H9 (cell line): Measurements from ENCODE around the gene PJA2. TPM values are rescaled to one million over a fixed set of nuclear protein-coding genes. Genes with fewer than 3 reads are reported as not detected.

Source experiments
- DNase-seq: peaks from one replicate; pipeline ENCODE4 v3.0.0-alpha.2; 2017
- H2AFZ ChIP-seq: one replicate; pipeline ENCODE4 v1.6.1; 2013; ENCODE audit warnings: mild to moderate bottlenecking, low read length, control low read depth, moderate library complexity
- H2AK5ac ChIP-seq: 2 replicates; pipeline ENCODE4 v1.6.1; 2013; ENCODE audit warnings: low read length, control low read depth, mixed read lengths; ENCODE audit not compliant: insufficient read length
- H2BK120ac ChIP-seq: one replicate; pipeline ENCODE4 v1.6.1; 2013; ENCODE audit warnings: low read depth, mild to moderate bottlenecking, low read length, control low read depth, inconsistent platforms; ENCODE audit not compliant: poor library complexity, severe bottlenecking
- H2BK12ac ChIP-seq: 2 replicates; pipeline ENCODE4 v1.6.1; 2013; ENCODE audit warnings: low read length, control low read depth, mixed read lengths, low read depth; ENCODE audit not compliant: insufficient read length
- H2BK15ac ChIP-seq: 2 replicates; pipeline ENCODE4 v1.6.1; 2013; ENCODE audit warnings: low read depth, low read length, control low read depth
- H2BK20ac ChIP-seq: one replicate; pipeline ENCODE4 v1.6.1; 2013; ENCODE audit warnings: low read depth, mild to moderate bottlenecking, low read length, control low read depth, inconsistent platforms; ENCODE audit not compliant: poor library complexity, severe bottlenecking
- H2BK5ac ChIP-seq: 2 replicates; pipeline ENCODE4 v1.6.1; 2013; ENCODE audit warnings: low read length, control low read depth, mixed read lengths; ENCODE audit not compliant: insufficient read length
- H3K14ac ChIP-seq: 2 replicates; pipeline ENCODE4 v1.6.1; 2013; ENCODE audit warnings: low read length, control low read depth; ENCODE audit not compliant: insufficient read depth
- H3K18ac ChIP-seq: 2 replicates; pipeline ENCODE4 v1.6.1; 2013; ENCODE audit warnings: low read depth, mild to moderate bottlenecking, mixed read lengths, low read length, control low read depth; ENCODE audit not compliant: insufficient read length
- H3K23ac ChIP-seq: 2 replicates; pipeline ENCODE4 v1.6.1; 2013; ENCODE audit warnings: low read length, control low read depth, mixed read lengths, low read depth; ENCODE audit not compliant: insufficient read length
- H3K23me2 ChIP-seq: 2 replicates; pipeline ENCODE4 v1.6.1; 2013; ENCODE audit warnings: low read depth, mild to moderate bottlenecking, mixed read lengths, low read length, control low read depth; ENCODE audit not compliant: insufficient read length, poor library complexity, severe bottlenecking
- H3K27ac ChIP-seq: 2 replicates; pipeline ENCODE4 v1.5.1; 2013; ENCODE audit warnings: low read length, control low read depth, mixed read lengths, low read depth; ENCODE audit not compliant: insufficient read length
- H3K27me3 ChIP-seq: 2 replicates; pipeline ENCODE4 v1.6.1; 2013; ENCODE audit warnings: low read length, control low read depth, inconsistent platforms; ENCODE audit not compliant: insufficient read depth
- H3K4ac ChIP-seq: 2 replicates; pipeline ENCODE4 v1.6.1; 2013; ENCODE audit warnings: low read depth, mild to moderate bottlenecking, control low read depth, inconsistent platforms, low read length, moderate library complexity
- H3K4me1 ChIP-seq: 2 replicates; pipeline ENCODE4 v1.6.1; 2013; ENCODE audit warnings: low read length, control low read depth, inconsistent platforms; ENCODE audit not compliant: insufficient read depth
- H3K4me2 ChIP-seq: 2 replicates; pipeline ENCODE4 v1.6.1; 2013; ENCODE audit warnings: low read length, control low read depth, mixed read lengths; ENCODE audit not compliant: insufficient read length, insufficient read depth
- H3K56ac ChIP-seq: 2 replicates; pipeline ENCODE4 v1.6.1; 2013; ENCODE audit warnings: low read depth, mild to moderate bottlenecking, mixed read lengths, low read length, control low read depth; ENCODE audit not compliant: insufficient read length
- H3K79me1 ChIP-seq: 2 replicates; pipeline ENCODE4 v1.6.1; 2013; ENCODE audit warnings: low read depth, mild to moderate bottlenecking, moderate library complexity, low read length, control low read depth, inconsistent platforms; ENCODE audit not compliant: insufficient read depth, poor library complexity, severe bottlenecking
- H3K79me2 ChIP-seq: 2 replicates; pipeline ENCODE4 v1.6.1; 2013; ENCODE audit warnings: low read length, control low read depth, inconsistent platforms; ENCODE audit not compliant: insufficient read depth
- H3K9ac ChIP-seq: 2 replicates; pipeline ENCODE4 v1.6.1; 2013; ENCODE audit warnings: low read length, control low read depth, mixed read lengths; ENCODE audit not compliant: insufficient read length; ENCODE audit errors: extremely low read depth
- H3K9me3 ChIP-seq: one replicate; pipeline ENCODE4 v1.6.1; 2013; ENCODE audit warnings: low read depth, low read length, inconsistent platforms; ENCODE audit not compliant: control insufficient read depth
- H3T11ph ChIP-seq: one replicate; pipeline ENCODE4 v1.6.1; 2013; ENCODE audit warnings: mild to moderate bottlenecking, low read length, control low read depth, inconsistent platforms
- H4K20me1 ChIP-seq: one replicate; pipeline ENCODE4 v1.6.1; 2013; ENCODE audit not compliant: control insufficient read depth, insufficient read length, insufficient read depth
- H4K5ac ChIP-seq: 2 replicates; pipeline ENCODE4 v1.6.1; 2013; ENCODE audit warnings: low read depth, mild to moderate bottlenecking, mixed read lengths, low read length, control low read depth; ENCODE audit not compliant: insufficient read length
- H4K8ac ChIP-seq: replicated peaks from 2 replicates; pipeline ENCODE4 v1.6.1; 2013; ENCODE audit warnings: low read length, control low read depth, mixed read lengths, low read depth; ENCODE audit not compliant: insufficient read length
- H4K91ac ChIP-seq: 2 replicates; pipeline ENCODE4 v1.6.1; 2013; ENCODE audit warnings: low read depth, mild to moderate bottlenecking, moderate library complexity, mixed read lengths, low read length, control low read depth; ENCODE audit not compliant: insufficient read length
- H3K27ac Mint-ChIP-seq, 3 experiments: 2 replicates in 2 of 3; 3 replicates in 1 of 3; pipeline ENCODE4 v1.8.0; 2020 to 2021; ENCODE audit warnings: mixed read lengths in 3 of 3, mild to moderate bottlenecking in 1 of 3, moderate library complexity in 1 of 3
- H3K27me3 Mint-ChIP-seq: 2 replicates; pipeline ENCODE4 v1.8.0; 2021; ENCODE audit warnings: low read depth, mild to moderate bottlenecking, moderate library complexity, mixed read lengths
- H3K36me3 Mint-ChIP-seq, 3 experiments: 2 replicates in 2 of 3; 3 replicates in 1 of 3; pipeline ENCODE4 v1.8.0; 2020 to 2021; ENCODE audit warnings: low read depth in 3 of 3, mixed read lengths in 3 of 3; ENCODE audit not compliant: insufficient read depth in 1 of 3
- H3K4me1 Mint-ChIP-seq, 2 experiments: 2 replicates each; pipeline ENCODE4 v1.8.0; 2020; ENCODE audit warnings: mixed read lengths in 2 of 2
- H3K4me3 Mint-ChIP-seq, 2 experiments: 2 replicates in 1 of 2; 3 replicates in 1 of 2; pipeline ENCODE4 v1.8.0; 2020 to 2021; ENCODE audit warnings: mild to moderate bottlenecking in 2 of 2, mixed read lengths in 2 of 2, moderate library complexity in 1 of 2
- H3K9me3 Mint-ChIP-seq, 2 experiments: 2 replicates in 1 of 2; 3 replicates in 1 of 2; pipeline ENCODE4 v1.8.0; 2020; ENCODE audit warnings: mild to moderate bottlenecking in 2 of 2, mixed read lengths in 2 of 2, moderate library complexity in 1 of 2
- CTCF ChIP-seq: fragments of 200-600 bp; sonication (generic); conservative IDR thresholded peaks from 3 replicates; pipeline ENCODE4 v1.8.0; 2021; ENCODE audit warnings: antibody characterized with exemption, mild to moderate bottlenecking
- WGBS: extraction: QIAGEN DNeasy Blood & Tissue Kit; methylation state at CpG from one replicate; pipeline ENCODE4 v1.1.7; 2013; ENCODE audit warnings: missing lambda C conversion rate, low lambda C conversion rate, mixed read lengths; ENCODE audit not compliant: insufficient read length; ENCODE audit errors: extremely low coverage; 5-methylcytosine and 5-hydroxymethylcytosine counted together
- total RNA-seq: library from RNA; stranded (reverse); gene quantifications from 2 replicates; pipeline ENCODE4 v1.2.1, GENCODE V29; 2021

PJA2 gene
- total RNA-seq, 1 experiment from 2014 or later: 41.5 TPM

GRCh38 chr5:109322694-109323093, 87.1 kb downstream of the PJA2 start:
- Mint-ChIP-seq H3K27ac (no peak overlapping the region), H3K27me3 (no peaks in the 10 kb centered on the region), H3K36me3 (peaks cover 0 to 2% (median 0%) of the 10 kb centered on the region in 3 experiments; a peak in 1 of 7 replicates), H3K9me3 (no peaks in the 10 kb centered on the region), H3K4me1 (peaks cover 0 to 6% of the 10 kb centered on the region in 2 experiments; a peak in 1 of 4 replicates), H3K4me3 (no peak overlapping the region)
- H2BK120ac ChIP-seq: no peak overlapping the region
- H2BK12ac ChIP-seq: no peak overlapping the region
- no peaks in the 10 kb centered on the region for H4K20me1 ChIP-seq
- H3K79me2 ChIP-seq: no peaks in the 10 kb centered on the region
- no peaks in the 10 kb centered on the region for H3K23me2 ChIP-seq
- DNase-seq: no peak
- H2AK5ac ChIP-seq: no peak overlapping the region
- H3K56ac ChIP-seq: no peak overlapping the region
- no peak overlapping the region for H4K8ac ChIP-seq
- no peak overlapping the region for H2BK15ac ChIP-seq
- H3K4me2 ChIP-seq: no peak overlapping the region
- WGBS: no CpG with 5 or more reads among the region's 4 CpGs
- no peak overlapping the region for H2AFZ ChIP-seq
- H2BK5ac ChIP-seq: no peak overlapping the region
- no peak overlapping the region for H4K91ac ChIP-seq
- no peak overlapping the region for H3K18ac ChIP-seq
- no peak for TF ChIP-seq CTCF
- no peaks in the 10 kb centered on the region for H3K4me1 ChIP-seq
- no peaks in the 10 kb centered on the region for H3K79me1 ChIP-seq
- H3K27ac ChIP-seq: no peak overlapping the region
- H3K14ac ChIP-seq: no peak overlapping the region
- no peak overlapping the region for H3K4ac ChIP-seq
- H3K9me3 ChIP-seq: no peaks in the 10 kb centered on the region
- H3T11ph ChIP-seq: no peak overlapping the region
- H4K5ac ChIP-seq: no peak overlapping the region
- H3K9ac ChIP-seq: no peak overlapping the region
- H2BK20ac ChIP-seq: no peak overlapping the region
- no peak overlapping the region for H3K23ac ChIP-seq
- no peaks in the 10 kb centered on the region for H3K27me3 ChIP-seq
